Measurements from ENCODE around the gene CHM.
A peak's percentile ranks its signal among the peaks of the same experiment; 100 is the strongest.

CHM gene

DNA sequence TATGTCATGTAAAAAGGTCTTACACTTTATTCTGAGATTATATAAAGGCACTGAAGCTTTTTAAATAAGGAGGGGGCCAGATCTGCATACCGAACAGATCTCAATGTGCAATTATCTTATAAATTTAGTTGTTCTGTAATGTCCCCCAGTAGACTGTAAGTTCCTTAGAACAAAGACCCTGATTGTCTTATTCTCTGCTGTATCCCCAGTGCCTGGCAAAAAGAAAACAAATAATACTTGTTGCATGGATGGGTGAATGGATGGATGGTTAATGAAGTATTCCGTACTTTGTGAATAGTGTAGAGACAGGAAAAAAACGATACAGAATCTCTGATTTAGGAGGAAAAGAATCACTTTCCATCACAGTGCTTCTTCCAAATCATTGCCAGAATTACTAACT is 141.5 kb downstream of the CHM start:
- DNase-seq = no peak

DNA sequence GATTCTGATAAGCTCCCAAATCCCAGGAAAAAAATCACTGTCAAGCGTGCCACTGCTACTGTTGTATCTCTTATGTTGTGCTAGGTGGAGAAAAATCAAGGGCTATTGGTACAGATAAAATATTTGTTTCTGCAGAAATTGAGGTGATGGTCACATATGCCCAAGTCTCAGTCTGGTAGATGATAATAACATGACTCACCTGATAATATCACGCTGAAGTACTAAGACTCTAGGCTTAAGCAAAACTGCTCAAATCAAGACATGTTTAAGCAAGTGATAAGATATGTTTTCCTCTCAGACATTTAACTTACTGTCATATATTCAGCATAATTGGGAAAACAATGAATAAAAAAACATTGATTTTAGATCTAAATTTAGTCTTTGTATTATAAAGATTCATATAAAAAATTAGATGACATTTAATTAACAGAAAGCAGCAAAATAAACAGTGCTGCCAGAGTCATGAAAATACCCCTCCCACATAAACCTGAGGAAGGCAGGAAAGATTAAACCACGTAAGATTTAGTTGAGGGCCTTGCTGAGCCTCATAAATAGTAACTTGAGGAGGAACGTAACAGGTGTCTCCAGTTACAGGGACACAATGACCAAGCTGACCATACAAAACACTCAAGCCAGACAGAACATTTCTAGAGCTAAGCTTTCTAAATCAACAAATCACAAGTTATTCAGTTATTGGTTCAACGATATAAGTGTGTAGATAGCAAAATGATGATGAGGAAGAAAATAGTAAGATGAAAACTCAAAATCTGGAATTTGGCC is 143.5 kb downstream of the CHM start:
- DNase-seq = no peak

DNA sequence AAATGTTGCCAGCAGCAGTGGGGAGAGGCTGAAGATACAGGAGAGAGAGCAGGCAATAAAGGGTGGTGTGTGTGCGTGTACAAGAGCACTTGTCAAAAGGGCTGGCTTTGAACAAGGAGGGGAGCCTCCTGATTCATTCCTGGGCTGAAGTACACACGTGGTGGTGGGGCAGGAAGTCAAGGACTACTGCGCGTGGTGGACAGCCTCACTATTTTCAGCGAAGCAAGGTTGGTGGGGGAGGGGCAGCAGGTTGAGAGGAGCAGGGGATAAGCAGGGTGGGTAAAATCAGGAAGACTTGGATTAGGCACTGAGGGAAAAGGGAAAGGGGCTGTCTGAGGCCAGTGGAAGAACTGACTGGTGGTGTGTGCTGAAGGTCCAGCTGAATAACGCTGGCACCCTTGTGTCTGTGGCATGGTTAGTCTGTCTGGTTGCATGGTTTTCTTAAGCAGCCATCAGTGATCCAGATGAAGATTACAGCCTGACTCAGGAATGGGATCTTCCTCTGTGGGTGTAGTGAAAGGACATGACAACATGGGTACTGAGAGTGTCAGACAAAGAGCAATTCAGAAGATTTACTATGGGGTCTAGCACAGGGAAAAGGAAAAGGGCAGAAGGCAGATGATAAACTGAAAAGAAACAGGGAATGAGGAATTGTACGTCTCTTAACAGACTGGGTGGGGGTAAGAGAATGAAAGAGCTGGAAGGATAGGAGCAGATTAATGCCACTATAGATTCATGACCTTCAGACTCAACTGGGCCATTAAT is 149.8 kb downstream of the CHM start:
- no peak for DNase-seq

DNA sequence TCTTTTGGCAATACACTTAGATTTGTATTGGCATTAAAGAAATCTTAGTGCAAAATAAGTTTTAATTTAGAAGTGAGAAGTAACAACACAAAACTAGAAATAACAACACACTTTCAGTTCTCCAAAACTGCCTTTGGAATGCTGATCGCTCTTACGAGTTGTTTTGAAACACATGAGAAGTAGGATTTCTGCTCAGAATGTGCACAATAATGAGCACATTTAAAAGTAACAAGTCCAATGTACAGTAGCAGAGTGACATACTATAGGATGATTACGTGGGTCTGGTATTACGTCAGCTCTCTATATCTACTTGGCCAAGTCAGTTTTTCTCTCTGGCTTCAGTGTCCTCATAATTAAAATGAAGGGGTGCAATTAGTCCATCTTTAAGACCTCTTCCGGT is 164.8 kb downstream of the CHM start:
- peak; percentile 60 for DNase-seq

DNA sequence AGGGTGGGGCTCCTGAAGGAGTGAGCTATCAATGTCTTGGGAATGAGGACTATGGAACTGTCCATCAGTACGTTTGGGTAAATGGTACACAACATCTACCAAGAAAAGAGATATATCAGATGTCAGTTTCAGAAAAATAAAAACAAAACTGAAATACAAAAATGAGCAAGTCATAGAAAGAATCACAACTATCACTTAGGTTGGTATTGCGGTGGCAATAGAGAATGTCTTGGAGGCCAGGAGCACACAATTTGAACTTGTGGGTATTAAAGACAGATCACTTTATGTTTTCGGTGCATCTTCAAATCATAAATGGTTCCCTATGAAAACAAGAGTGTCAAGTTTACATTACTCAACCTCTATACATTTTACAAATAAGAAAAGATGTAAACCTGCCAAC is 176.8 kb downstream of the CHM start:
- DNase-seq = no peak

DNA sequence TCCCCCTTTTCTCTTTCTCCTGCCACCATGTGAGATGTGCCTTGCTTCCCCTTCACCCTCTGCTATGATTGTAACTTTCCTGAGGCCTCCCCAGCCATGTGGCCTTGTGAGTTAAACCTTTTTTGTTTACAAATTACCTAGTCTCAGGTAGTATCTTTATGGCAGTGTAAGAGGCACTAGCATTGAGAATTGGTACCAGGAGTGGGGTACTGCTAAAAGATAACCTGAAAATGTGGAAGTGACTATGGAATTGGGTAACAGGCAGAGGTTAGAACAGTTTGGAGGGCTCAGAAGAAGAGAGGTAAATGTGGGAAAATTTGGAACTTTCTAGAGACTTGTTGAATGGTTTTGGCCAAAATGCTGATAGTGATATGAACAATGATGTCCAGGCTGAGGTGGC is 182.0 kb downstream of the CHM start:
- DNase-seq = no peak

DNA sequence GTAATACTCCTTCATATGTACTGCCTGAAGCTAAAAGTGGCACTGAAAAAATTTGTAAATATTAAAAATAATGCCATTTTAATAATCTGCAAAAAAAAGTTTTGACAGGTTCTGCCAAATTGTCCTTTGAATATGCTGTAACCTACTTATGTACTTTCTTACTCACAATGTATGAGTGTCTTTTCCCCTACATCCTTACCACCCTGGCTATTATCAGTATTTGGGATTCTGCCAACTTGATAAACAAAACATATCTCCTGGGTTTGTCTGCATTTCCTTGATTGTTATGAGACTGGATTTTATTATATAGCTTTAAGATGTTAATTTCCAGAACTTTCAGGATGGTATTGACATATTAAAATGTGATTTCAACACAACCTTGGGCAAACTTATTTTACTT is 187.9 kb downstream of the CHM start:
- DNase-seq = no peak

DNA sequence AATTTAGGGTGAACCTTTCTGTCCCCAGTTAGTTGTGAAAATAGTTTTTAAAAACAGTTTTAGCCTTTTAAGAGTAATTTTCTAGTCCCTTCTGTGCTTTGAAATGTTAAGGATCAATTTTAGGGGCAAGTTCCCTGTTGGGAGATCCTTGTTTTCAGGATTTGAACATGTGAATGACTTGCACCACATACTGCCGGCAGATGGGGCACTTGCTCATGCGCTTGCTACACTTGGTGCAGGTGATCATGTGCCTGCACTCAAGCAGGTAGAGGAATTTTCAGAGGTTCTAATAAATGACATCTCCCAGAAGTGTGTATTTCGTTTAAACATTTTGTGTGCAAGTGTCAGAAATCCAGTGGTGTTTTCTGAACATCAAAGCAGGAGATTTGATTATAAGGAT is 195.9 kb downstream of the CHM start:
- no peak for DNase-seq

DNA sequence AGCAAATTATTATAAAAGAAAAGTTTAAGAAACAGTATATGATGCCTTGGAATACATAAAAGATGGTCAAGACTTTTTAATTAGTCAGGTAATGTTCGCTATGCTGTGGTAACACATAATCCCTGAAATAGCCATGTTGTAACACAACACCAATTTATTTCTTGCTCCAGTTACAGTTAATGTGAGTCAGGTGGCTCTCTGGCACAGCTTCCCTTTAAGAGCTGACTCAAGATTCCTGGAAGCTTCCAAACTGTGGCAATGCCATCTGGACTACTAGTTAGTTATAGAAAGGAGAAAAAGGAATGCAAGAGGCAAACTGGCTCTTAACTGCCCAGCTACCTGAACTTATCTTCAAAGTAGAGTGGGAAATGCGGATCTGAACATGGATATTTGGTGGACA is 210.5 kb downstream of the CHM start:
- no peak for DNase-seq

DNA sequence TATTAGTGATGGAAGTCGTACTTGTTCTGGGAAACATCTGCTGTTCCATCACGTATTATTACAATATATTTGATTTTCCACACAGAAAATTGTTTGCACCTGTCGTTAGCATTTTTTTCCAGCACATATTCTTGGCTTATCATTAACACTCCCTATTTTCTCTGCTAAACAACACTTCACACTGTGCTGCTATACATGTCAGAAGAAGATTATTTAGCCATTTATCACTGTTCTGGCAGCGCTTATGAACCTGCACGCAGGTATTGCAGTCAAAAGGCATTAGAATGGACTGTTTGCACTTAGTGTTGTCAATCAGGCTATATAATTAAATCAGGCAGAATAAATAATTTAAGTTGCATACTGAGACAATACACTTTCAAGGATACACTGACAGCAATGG is 218.6 kb downstream of the CHM start:
- no peak for DNase-seq

DNA sequence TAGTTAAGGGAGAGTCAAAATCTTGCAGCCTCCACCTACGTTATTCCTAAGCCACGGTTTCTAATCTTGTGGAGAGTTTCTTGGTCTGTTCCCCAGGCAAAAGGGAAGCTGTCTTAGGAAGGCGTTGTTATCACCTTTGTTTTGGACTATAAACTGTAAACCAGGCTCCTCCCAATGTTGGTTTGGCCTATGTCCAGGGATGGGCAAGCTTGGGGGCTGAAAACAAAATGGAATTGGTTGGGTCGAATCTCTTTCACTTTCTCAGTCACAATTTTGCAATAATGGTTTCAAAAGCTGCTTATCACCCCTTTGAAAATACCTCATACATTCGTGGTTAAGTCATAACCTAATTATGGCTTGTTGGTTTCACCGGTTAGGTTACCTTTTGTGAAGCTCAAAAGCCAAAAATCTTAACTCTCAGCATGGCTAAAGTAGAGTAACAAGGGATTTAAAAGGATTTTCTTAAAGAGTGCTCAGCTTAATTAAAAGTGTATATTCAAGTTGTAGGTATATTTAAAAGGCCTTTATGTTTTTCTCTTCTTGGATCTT is 232.1 kb downstream of the CHM start:
- no peak for DNase-seq
